ENCODE measurements around the gene FAHD1. TPM values are rescaled to one million over a fixed set of nuclear protein-coding genes. Genes with fewer than 3 reads are reported as not detected.

The FAHD1 gene
- total and polyA plus RNA-seq, 2 experiments from 2014 or later: 39.7 to 40.9 TPM

GRCh38 chr16:1817716-1818115 lies 9.3 kb upstream of the FAHD1 start:
- no peaks in the 10 kb centered on the region for H3K4me1 ChIP-seq (ENCODE audit: insufficient read depth)
- WGBS, 2 experiments (ENCODE audit: low coverage in 1 of 2, low lambda C conversion rate in 2 of 2, missing lambda C conversion rate in 2 of 2): 89 to 92% methylated on average over 17 of the region's 17 CpGs
- H4K20me1 ChIP-seq (ENCODE audit: insufficient read depth): no peaks in the 10 kb centered on the region
- no peak overlapping the region for H3K9ac ChIP-seq
- H3K27ac ChIP-seq: no peak overlapping the region
- H2AFZ ChIP-seq: no peak overlapping the region
- TF ChIP-seq EZH2phosphoT487 (IDR thresholded peaks at IDR 0.05; ENCODE audit: insufficient read depth, low read depth) (no peak), EZH2 (IDR thresholded peaks at IDR 0.05; ENCODE audit: insufficient read depth, poor library complexity, severe bottlenecking) (no peak)
- no peak overlapping the region for H3K4me2 ChIP-seq (ENCODE audit: unreplicated experiment)
- peaks cover 7% of the 10 kb centered on the region for H3F3A ChIP-seq (ENCODE audit: insufficient read depth)
- H3K4me3 ChIP-seq: no peak overlapping the region
- H3K36me3 ChIP-seq (ENCODE audit: low read depth): no peaks in the 10 kb centered on the region; the same call in 1 of the 2 replicates
- DNase-seq: no peak
- no peaks in the 10 kb centered on the region for H3K79me2 ChIP-seq (ENCODE audit: insufficient read depth)
- no peaks in the 10 kb centered on the region for H3K9me2 ChIP-seq (ENCODE audit: insufficient read depth)
- H3K27me3 ChIP-seq (replicated peaks; ENCODE audit: insufficient read depth): no peaks in the 10 kb centered on the region
- H3K9me3 ChIP-seq (ENCODE audit: low read depth): no peaks in the 10 kb centered on the region
- in situ Hi-C loops (cut with MboI): no loop called here

GRCh38 chr16:1818204-1818872 lies 8.7 kb upstream of the FAHD1 start:
- Histone ChIP-seq H3K4me2 (ENCODE audit: unreplicated experiment) (no peak overlapping the region), H3K9me3 (ENCODE audit: low read depth) (no peaks in the 10 kb centered on the region), H3K27ac (no peak overlapping the region), H3K36me3 (ENCODE audit: low read depth) (no peaks in the 10 kb centered on the region; the same call in 1 of the 2 replicates), H3K79me2 (ENCODE audit: insufficient read depth) (0 out of 2 replicates have a peak, but pooled peaks cover under 1% of the 10 kb centered on the region), H3K9ac (no peak overlapping the region), H4K20me1 (ENCODE audit: insufficient read depth) (no peaks in the 10 kb centered on the region), H3K9me2 (ENCODE audit: insufficient read depth) (no peaks in the 10 kb centered on the region), H3F3A (ENCODE audit: insufficient read depth) (peaks cover 6% of the 10 kb centered on the region), H3K4me1 (ENCODE audit: insufficient read depth) (no peaks in the 10 kb centered on the region), H3K27me3 (replicated peaks; ENCODE audit: insufficient read depth) (no peaks in the 10 kb centered on the region), H2AFZ (no peak overlapping the region), H3K4me3 (no peak overlapping the region)
- 91 to 97% methylated on average over 22 to 25 of the region's 27 CpGs for WGBS, 2 experiments (ENCODE audit: low coverage in 1 of 2, low lambda C conversion rate in 2 of 2, missing lambda C conversion rate in 2 of 2)
- DNase-seq: no peak
- in situ Hi-C loops (cut with MboI): no loop called here
- no peak for TF ChIP-seq EZH2 (IDR thresholded peaks at IDR 0.05; ENCODE audit: insufficient read depth, poor library complexity, severe bottlenecking)
- no peak for TF ChIP-seq EZH2phosphoT487 (IDR thresholded peaks at IDR 0.05; ENCODE audit: insufficient read depth, low read depth)

DNA sequence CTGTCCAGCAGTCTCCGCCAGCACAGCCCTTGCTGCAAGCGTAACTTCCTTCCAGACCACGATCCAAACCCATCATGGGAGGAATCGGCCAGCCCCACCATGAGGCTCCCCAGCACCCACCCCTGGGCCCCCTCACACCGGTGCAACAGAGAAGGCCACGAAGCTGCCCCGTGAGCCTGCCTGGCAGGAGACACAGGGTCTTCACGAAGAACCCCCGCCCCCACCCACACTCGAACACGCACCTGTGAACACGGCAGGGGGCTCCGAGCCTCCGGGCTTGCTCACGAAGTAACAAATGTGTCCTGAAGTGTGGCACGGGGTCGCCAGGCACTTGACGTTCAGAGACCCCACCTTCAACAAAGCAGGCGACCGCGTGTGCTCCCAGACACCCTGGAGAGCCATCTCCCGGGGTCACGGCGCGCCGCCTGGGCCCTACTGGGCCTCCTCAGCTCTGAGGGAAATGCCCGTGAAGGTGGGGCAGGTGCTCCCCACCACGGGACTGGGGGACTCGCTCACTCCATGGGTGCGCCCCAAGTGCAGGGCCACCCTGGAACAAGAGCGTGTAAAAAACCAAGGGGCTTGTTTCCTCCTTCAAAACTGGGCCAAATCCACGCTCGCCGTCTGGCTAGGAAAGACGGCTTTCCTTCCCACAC lies 8.0 kb upstream of the FAHD1 start:
- H3K4me3 ChIP-seq: no peak overlapping the region
- H3K36me3 ChIP-seq (ENCODE audit: low read depth): no peaks in the 10 kb centered on the region; the same call in 1 of the 2 replicates
- TF ChIP-seq EZH2phosphoT487 (IDR thresholded peaks at IDR 0.05; ENCODE audit: insufficient read depth, low read depth): no peak
- no peaks in the 10 kb centered on the region for H4K20me1 ChIP-seq (ENCODE audit: insufficient read depth)
- H3K9me3 ChIP-seq (ENCODE audit: low read depth): no peaks in the 10 kb centered on the region
- WGBS, 2 experiments (ENCODE audit: low coverage in 1 of 2, low lambda C conversion rate in 2 of 2, missing lambda C conversion rate in 2 of 2): 91 to 94% methylated on average over 28 to 35 of the region's 35 CpGs
- H3K9me2 ChIP-seq (ENCODE audit: insufficient read depth): no peaks in the 10 kb centered on the region
- H3K4me1 ChIP-seq (ENCODE audit: insufficient read depth): no peaks in the 10 kb centered on the region
- H3K27me3 ChIP-seq (replicated peaks; ENCODE audit: insufficient read depth): no peaks in the 10 kb centered on the region
- H2AFZ ChIP-seq: no peak overlapping the region
- H3K27ac ChIP-seq: no peak overlapping the region
- in situ Hi-C loops (cut with MboI): no loop called here
- H3K79me2 ChIP-seq (ENCODE audit: insufficient read depth): peaks cover 8% of the 10 kb centered on the region; the same call in 1 of the 2 replicates
- DNase-seq: no peak
- no peak overlapping the region for H3K9ac ChIP-seq
- no peaks in the 10 kb centered on the region for H3F3A ChIP-seq (ENCODE audit: insufficient read depth)
- H3K4me2 ChIP-seq (ENCODE audit: unreplicated experiment): no peak overlapping the region

DNA sequence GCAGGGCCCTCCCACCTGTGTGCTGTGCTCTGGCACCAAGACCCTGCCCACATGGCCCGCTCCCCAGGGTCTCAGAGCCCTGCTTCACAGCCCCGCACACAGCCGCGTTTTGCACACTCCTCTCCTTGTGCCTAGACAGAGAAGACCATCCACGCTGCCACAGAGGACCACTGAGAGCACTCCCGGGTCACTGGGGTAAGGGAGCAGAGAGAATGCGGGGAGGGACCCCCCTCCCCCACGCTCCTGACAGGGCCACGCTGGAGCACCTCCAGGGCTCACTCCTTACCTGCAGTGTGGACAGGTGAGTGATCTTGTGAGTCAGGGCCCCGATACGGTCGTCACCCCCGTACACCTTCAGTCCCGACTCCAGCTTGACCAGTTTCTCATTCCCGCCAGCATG lies 7.4 kb upstream of the FAHD1 start:
- peaks cover 14% of the 10 kb centered on the region for H3K79me2 ChIP-seq (ENCODE audit: insufficient read depth)
- no peaks in the 10 kb centered on the region for H3F3A ChIP-seq (ENCODE audit: insufficient read depth)
- TF ChIP-seq EZH2 (IDR thresholded peaks at IDR 0.05; ENCODE audit: insufficient read depth, poor library complexity, severe bottlenecking) (no peak), EZH2phosphoT487 (IDR thresholded peaks at IDR 0.05; ENCODE audit: insufficient read depth, low read depth) (no peak)
- H3K27ac ChIP-seq: no peak overlapping the region
- H3K9ac ChIP-seq: no peak overlapping the region
- H4K20me1 ChIP-seq (ENCODE audit: insufficient read depth): no peaks in the 10 kb centered on the region
- in situ Hi-C loops (cut with MboI): no loop called here
- no peak for DNase-seq
- H3K4me3 ChIP-seq: no peak overlapping the region
- no peaks in the 10 kb centered on the region for H3K4me1 ChIP-seq (ENCODE audit: insufficient read depth)
- no peaks in the 10 kb centered on the region for H3K27me3 ChIP-seq (replicated peaks; ENCODE audit: insufficient read depth)
- H3K9me2 ChIP-seq (ENCODE audit: insufficient read depth): no peaks in the 10 kb centered on the region
- no peaks in the 10 kb centered on the region; the same call in 1 of the 2 replicates for H3K36me3 ChIP-seq (ENCODE audit: low read depth)
- no peak overlapping the region for H3K4me2 ChIP-seq (ENCODE audit: unreplicated experiment)
- H3K9me3 ChIP-seq (ENCODE audit: low read depth): no peaks in the 10 kb centered on the region
- WGBS, 2 experiments (ENCODE audit: low coverage in 1 of 2, low lambda C conversion rate in 2 of 2, missing lambda C conversion rate in 2 of 2): 93 to 96% methylated on average over 15 of the region's 15 CpGs
- no peak overlapping the region for H2AFZ ChIP-seq

All from GM23248 (cell line).